SKM-1 (cell line): ENCODE measurements around the gene MAFG.
"Not testable (repeated sequence)": the region's sequence is repeated elsewhere in the genome, so short reads cannot be mapped to it uniquely, and the experiment has no call there.

Source experiments
- DNase-seq: peaks from one replicate; lab custom pipeline; 2025; ENCODE audit not compliant: unreplicated experiment; lab: John Stamatoyannopoulos, UW

MAFG gene

DNA sequence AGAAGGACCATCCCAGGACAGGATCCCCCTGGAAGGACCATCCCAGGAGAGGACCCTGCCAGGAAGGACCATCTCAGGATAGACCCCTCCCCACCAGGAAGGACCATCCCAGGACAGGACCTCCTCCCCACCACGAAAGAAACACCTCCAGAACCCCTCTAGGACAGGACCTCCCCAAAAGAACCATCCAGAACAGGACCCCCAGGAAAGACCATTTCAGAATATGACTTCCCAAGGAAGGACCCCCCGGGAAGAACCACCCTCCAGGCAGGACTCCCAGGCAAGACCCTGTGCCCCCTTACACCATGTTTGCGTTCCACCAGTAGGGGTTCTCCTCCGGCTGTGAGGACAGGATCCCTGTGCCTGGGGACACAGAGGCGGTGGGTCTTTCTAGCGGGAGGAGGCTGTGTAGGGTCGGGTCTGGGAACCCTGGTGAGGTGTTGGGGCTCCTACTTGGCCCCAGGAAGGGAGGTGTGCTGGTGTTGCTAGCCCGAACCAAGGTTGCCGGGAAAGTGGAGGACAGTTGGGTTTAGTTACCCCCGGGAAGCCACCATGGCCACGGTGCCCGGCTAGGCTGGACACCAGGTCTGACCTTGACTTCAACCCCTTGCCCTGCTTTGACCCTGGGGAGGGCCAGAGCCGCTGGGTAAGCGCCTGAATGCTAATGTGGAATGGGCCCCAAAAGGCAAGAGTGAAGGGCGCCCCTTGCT, 31.3 kb upstream of the MAFG start:
- no peak for DNase-seq

DNA sequence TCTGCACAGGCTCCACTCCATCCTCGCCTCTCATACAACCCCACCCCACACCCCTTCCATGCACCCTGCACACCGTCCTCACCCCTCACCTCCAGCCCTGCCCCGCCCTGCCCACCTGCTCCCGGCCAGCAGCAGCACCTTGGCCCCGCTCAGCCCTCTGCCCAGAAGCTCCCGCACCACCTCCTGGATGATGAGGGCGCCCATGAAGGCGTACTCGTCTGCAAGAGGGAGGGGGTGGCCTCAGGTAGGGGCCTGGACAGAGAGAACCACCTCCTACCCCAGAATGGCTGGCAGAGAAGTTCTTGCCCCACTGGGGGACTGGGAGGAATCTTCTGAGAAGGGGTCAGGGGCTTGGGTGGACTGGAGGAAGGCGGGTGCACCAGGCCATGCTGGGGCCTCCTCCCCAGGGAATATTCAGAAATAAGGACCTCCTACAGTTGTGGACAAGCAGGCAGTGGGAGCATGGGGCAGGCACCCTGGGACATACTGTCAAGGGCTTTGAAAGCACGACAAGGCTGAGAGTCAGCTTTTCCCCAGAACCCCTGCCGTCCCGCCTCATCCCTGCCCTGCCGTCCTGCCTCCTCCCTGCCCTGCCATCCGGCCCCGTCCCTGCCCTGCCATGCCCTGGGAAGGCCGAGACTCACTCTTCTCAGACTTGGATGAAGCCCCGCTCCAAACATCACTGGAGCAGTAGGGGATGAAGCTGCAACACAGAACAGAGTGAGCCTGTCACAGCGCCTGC, 30.3 kb upstream of the MAFG start:
- DNase-seq: no peak

DNA sequence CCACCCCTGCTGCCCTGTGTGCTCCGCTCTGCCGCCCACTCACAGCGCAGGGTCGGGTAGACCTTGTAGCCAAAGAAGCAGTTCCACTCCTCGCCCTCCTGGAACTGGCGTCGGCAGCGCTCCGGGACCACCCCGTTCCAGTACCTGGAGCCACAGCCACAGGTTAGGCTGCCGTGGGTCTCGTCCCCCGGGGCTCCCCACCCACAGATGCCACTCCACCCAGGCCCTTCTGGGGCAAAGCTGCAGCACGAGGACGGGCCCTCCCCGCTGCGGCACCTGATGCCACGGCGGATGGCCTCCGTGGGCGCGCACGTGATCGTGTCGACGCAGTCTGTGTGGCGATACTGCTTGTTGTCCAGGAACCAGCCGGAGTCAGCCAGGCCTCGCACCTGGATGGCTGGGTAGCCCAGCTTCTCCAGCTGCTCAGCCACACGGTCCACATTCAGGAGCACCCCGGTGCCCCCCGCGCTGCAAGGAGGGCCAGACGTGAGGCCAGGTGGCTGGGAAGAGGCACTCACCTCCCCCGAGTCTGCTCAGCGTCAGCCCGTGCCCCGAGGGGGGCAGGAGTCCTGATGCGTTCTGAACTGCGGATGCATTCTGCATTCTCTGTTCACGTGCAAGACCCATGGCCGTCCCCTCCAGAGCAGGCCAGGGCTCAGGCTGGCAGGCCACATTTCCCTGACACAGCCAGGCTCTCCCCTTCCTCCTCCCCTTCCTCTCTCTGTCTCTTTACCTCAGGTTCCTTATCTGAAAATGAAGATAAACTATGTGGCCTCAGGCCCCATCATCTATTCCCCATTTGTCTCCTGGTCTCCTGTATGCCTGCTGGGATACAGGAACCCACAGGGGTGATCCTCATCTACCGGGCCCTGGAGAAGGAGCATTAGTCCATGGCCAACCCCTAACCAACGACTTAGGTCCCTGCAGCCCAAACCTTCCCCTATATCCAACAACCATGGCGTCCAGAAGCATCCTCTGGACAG, 29.4 kb upstream of the MAFG start:
- DNase-seq: no peak

DNA sequence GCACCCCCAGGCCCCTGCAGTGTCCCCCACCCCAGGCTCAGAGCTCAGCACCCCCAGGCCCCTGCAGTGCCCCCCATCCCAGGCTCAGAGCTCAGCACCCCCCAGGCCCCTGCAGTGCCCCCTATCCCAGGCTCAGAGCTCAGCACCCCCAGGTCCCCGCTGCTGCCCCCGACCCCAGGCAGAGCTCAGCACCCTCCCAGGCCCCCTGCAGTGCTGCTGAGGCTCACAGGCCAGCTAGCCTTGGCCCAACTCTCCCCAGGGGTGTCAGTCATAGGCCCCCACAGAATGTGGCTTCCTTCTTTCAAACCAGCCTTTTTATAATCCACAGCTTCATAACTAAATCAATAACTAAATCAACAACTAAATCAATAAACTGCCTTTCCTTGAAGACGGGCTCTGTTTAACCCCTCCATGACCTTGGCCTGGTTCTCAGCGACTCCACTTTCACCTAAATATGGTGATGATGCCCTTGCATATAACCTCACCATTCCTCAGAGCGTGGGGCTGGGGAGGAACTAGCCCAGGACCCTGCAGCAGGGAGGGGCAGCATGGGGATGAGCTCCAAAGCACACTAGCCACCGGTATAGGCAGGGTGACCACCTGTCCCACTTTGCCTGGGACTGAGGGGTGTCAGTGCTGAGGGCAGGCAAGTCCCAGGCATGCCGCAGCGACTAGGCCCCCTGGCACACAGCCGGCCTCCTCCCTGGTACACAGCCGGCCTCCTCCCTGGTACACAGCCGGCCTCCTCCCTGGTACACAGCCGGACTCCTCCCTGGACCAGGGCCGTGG, 28.4 kb upstream of the MAFG start:
- DNase-seq: no peak

DNA sequence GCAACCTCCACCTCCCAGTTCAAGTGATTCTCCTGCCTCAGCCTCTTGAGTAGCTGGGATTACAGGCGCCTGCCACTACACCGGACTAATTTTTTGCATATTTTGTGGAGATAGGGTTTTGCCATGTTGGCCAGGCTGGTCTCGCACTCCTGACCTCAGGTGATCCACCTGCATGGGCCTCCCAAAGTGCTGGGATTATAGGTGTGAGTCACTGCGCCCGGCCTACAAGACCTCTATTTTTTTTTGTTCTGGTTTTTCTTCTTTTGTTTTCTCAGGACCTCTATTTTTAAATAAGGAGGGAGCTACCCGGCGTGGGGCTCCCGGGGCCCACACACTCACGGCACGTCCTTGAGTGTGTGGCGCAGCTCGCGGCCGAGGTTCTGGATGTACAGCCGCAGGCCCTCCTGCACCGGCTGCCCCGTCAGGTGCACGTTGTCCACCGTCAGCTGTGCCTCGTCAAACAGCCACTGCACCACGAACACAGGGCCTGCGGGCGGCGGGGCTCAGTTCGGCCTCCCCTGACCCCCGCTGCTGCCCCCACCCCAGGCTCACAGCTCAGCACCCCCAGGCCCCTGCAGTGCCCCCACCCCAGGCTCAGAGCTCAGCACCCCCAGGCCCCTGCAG, 27.6 kb upstream of the MAFG start:
- DNase-seq: no peak

DNA sequence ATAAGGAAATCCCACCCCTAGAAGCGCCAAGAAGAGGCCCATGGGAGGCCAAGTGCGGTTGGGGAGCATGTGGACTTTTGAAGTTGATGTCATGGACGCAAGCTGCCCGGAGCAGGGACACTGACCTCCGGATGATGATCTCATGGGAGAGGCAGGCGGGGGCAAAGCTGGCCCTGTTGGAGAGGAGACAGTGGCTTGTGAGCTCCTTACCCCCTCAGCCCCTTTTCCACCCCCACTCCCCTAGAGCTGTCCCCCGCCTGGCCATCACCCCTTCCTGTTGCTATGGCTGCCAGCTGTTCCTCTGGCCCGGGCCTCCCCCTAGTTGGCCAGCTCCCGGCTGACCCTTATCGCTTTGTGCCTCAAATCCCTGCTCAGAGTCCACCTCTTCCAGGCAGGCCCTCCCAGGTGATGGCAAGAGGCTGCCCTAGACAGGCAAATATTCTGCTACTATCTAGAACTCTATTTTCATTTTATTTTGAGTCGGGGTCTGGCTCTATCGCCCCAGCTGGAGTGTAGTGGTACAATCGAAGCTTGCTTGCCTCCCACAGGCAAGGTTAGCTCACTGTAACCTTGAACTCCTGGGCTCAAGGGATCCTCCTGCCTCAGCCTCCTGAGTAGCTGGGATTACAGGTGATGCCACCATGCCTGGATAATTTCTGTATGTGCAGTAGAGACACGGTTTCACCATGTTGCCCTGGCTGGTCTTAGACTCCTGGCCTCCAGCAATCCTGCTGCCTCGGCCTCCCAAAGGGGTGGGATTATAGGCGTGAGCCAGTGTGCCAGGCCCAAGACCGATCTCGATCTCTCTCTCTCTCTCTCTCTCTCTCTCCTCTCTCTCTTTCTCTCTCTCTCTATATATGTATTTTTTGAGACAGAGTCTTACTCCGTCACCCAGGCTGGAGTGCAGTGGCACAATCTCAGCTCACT, 26.9 kb upstream of the MAFG start:
- DNase-seq: no peak

DNA sequence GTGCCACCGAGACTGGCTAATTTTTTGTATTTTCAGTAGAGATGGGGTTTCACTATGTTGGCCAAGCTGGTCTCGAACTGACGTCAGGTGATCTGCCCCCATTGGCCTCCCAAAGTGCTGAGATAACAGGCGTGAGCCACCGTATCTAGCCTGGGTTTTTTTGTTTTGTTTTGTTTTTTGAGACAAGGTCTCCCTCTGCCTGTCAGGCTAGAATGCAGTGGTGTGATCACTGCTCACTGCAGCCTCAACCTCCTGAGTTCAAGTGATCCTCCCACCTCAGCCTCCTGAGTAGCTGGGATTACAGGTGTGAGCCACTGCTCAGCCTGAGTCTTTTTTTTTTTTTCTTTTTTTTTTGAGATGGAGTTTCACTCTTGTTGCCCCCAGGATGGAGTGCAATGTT, 25.9 kb upstream of the MAFG start:
- DNase-seq: not testable (repeated sequence)

DNA sequence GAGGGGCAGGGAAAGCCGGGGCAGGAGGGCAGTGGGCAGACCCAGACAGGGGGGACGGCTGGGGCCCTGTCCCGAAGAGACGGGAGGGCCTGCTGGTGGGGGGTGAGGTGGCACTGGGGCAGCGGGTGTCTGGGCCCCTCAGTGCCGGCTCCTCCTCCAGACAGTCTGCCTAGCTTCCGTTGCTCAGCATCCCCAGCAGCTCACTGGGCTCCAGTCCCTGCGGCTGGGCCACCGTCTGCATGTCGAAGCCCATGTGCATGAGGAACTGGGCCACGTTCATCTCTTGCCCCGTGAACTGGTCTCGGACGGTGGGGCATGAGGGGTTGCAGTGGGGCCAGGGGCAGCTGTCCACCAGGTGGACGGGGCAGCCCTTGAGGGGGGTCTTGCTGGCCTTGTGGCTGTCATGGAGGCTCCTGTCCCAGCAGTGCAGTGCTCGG, 25.3 kb upstream of the MAFG start:
- DNase-seq: no peak

DNA sequence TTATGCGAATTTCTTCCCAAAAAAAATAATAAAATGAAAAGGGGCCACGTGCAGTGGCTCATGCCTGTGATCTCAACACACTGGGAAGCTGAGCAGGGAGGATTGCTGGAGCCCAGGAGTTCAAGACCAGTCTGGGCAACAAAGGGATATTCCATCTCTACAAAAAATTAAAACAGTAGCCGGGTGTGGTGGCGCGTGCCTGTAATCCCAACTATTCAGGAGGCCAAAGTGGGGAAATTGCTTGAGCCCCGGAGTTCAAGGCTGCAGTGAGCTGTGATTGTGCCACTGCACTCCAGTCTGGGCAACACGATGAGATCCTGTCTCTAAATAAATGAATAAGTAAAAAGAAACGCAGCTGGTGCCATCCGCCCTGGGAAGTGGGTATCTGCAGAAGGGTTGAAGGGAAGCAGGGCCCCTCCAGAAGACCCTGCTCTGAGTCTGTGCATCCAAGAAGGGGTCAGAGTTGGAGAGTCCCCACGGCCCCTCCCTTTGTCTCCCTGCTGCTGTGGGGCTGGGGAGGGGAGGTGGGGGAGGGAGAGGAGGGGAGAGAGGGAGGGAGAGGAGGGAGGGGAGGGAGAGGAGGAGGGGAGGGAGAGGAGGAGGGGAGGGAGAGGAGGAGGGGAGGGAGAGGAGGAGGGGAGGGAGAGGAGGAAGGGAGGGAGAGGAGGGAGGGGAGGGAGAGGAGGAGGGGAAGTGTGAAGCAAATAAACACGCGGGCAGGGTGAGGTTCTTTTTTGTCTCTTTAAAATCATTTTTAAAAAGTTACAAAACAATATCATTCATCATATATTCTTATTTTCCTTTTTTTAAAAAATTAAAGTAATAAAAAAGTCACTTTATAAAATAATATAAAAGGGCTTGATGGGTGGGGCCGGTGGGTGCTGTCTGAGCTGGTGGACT, 24.5 kb upstream of the MAFG start:
- no peak for DNase-seq

DNA sequence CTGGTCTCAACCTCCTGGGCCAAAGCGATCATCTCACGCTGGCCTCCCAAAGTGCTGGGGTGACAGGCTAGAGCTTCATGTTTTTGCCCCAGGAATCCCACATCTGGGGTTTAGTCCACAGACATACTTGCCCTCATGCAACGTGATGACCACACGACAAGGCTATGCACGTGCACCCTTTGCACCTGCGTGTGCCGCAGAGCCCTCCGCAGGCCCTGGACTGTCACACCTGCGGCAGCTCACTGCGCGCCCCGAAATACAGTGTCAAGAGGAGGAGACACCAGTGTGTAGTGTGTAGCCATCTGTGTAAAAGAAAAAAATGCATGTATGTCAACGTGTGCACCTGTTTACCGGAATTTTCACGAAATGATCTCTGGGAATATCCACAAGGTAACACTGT, 23.0 kb upstream of the MAFG start:
- no peak for DNase-seq

DNA sequence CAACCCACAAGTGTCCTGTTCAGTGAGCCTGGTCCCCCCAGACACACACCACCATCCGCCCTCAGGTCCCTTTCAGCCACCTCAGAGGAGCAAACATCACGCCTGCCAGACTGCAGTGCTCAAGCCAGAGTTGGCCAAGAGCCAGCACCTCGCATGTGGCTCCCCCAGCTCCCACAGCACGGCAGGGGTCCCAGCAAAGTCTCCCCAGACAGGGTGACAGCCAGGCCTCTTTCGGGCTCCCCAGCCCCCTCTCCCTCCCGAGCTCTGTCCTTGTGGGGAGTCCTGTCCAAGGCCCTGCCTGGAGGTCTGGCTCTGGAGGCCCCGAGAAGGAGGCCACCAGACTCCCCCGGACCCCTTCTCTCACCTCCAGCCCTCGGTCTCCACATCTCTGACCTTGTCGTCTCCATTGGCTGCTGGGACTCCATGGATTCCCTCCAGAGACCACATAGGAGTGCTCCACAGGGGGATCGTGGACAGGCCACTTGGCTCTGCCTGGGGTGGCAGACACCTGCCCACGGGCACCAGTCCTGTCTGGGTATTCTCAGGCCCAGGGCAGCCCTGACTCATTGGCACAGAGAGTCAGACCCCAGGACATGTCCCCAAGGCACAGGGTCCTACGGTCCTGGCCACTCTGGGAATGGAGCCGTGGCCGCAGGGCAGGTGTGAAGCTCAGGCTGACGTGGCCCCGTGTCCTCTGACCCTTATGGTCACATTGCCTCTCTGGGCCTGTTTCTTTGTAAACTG, 21.3 kb upstream of the MAFG start:
- no peak for DNase-seq

DNA sequence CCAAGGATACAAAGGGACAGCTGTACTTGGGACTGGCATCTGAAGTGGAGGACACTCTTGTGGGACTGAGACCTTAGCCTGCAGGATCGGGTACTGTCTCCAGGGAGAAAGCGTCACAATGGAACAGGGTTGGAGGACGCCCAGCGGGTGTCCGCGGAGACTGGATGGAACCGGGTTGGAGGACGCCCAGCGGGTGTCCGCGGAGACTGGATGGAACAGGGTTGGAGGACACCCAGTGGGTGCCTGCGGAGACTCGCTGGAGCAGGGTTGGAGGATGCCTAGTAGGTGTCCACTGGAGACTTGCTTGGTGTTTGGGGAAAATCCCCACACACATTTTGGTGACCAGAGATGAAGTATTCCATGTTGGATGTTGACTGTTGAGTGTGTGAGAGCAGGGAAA, 19.7 kb upstream of the MAFG start, which contains the start of gene MYADML2:
TSS of gene MYADML2 (minus strand) at position 45 of the 400 bp plus-strand sequence. CDS start 5,492 bp downstream, outside the sequence.
- no peak for DNase-seq

DNA sequence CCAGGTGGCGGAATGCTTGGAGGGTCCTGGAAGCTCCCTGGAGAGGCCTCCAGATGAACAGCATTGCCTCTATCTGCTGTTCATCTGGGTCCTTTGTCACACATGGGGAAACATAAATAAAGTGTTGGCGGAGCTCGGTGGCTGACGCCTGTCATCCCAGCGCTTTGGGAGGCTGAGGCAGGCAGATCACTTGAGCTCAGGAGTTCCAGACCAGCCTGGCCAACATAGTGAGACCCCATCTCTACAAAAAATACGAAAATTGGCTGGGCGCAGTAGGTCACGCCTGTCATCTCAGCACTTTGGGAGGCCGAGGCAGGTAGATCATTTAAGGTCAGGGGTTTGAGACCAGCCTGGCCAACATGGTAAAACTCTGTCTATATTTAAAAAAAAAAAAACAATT, 17.3 kb upstream of the MAFG start:
- no peak for DNase-seq

DNA sequence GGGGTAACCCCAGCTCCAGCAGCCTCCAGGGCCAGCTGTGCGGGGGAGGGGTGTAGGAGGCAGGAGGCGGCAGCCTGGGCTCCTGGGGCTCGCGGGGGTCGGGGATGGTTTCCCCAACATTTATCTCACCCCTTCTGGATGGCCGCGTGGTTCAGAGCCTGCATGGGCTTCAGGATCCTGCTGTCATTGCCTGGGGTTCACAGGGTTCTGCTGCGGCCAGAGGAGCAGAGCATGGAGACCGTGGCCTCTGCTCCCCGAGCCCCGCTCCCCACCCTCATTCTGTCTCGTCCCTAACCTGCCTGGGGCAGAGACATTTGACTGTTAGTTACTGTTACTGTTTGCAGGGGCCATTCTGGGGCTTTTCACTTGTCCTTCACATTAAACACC, 14.6 kb upstream of the MAFG start:
- no peak for DNase-seq

DNA sequence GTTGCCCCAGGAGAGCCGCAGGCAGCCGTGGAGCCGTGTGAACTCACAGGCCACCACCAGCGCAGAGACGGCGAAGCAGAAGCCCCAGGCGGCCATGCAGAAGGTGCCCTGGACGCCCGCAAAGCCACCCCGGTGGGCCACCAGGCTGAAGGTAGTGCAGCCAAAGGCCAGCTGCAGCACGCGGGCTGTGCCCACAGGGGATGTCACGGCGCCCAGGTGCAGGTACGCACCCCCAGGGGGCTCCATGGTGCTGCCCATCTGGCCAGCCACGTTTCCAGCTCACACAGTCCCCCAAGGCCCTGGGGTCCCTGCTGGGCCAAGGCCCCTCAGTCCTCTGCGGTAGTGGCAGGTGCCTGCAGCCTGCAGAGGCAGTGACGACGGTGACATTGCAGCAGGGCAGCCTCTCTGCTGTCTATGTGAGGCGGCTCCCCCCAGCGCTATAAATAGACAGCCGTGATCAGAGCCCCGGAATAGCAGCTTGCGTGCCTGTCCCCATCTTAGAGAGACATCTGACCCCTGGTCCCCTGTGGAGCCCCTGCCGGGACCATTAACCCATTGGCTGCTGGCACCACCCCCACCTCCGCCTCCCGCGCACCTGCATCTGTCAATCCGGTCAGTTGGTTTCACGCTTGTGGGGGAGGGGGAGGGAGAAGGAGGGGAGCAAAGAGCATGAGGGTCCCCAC, 14.1 kb upstream of the MAFG start:
- no peak for DNase-seq

DNA sequence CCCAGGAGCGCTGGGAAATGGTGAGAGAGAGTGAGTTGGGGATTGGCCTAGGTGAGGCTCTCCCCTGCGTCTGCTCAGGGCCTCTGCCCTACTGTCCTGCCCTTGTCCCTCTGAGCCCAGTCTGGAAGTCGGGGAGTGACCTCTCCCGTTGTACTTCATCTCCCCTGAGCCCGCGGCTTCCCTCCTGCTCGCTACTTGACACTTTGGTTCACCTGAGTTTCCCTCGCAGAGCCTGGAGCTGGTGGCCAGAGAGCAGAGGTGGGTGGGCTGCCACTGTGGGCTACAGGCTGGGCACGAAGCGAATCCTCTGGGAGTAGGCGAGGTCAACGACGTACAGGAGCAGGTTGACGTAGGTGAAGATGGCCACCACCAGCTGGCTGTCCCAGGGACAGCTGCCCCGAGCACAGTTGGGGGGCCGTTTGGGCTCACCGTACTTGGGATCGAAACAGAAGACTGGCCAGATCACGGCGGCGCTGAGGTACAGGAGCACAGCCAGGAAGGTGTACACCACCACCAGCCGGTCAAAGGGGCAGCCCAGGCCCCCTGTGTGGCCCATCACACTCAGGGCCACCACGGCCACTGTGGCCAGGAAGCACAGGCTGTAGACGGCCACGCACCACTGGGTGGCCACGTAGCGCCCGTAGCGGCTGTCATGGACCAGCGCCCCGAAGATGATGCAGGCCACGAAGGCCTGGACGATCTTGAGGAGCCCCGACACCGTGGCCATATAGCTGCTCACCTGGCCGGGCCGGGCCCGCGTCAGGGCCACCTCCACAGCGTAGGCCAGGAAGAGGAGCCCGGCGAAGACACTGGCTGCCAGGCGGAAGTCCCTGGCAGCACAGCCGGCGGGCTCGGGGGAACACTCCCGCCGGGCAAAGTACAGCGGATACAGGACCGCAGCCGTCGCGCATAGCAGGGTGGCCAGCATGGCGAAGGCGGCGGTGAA, 13.3 kb upstream of the MAFG start:
- DNase-seq: no peak
